Stimulated activated CD4-positive, alpha-beta T cell treated with anti-CD3 and anti-CD28 coated beads, Interleukin-4, amount 100 ng/mL, for 24 hours (primary cell): Measurements from ENCODE around the gene ZNF232.
A peak's percentile ranks its signal among the peaks of the same experiment; 100 is the strongest.
"Not testable (repeated sequence)": the region's sequence is repeated elsewhere in the genome, so short reads cannot be mapped to it uniquely, and the experiment has no call there.

Experiments used
- DNase-seq: peaks from one replicate; pipeline ENCODE4 v3.0.0-alpha.2; 2020

ZNF232 gene

GRCh38 chr17:5096731-5097100 is 15.0 kb downstream of the ZNF232 start:
- no peak for DNase-seq

GRCh38 chr17:5092218-5093010 is 19.3 kb downstream of the ZNF232 start:
- DNase-seq = no peak

- no peak for DNase-seq
These were observed 31.1 kb downstream of the ZNF232 start for GRCh38 chr17:5080591-5080990.

- DNase-seq = peak; percentile 78
These were observed 33.3 kb downstream of the ZNF232 start, which contains the start of gene ZFP3 for GRCh38 chr17:5078106-5079028. TSS of gene ZFP3 (plus strand) at chr17:5078467. CDS start at chr17:5091505, 13,038 bp downstream.

- DNase-seq = no peak
These were observed 33.9 kb downstream of the ZNF232 start for GRCh38 chr17:5077781-5078105.

- DNase-seq = not testable (repeated sequence)
These were observed 34.4 kb downstream of the ZNF232 start for GRCh38 chr17:5077275-5077674.

- DNase-seq = not testable (repeated sequence)
These were observed 36.2 kb downstream of the ZNF232 start for GRCh38 chr17:5075472-5075871.

GRCh38 chr17:5069724-5070123 is 42.0 kb downstream of the ZNF232 start:
- no peak for DNase-seq

- no peak for DNase-seq
These were observed 43.4 kb downstream of the ZNF232 start for GRCh38 chr17:5068236-5068635.

- no peak for DNase-seq
These were observed 46.4 kb downstream of the ZNF232 start for GRCh38 chr17:5065227-5065744.
